Femur (tissue), 1 donor: ENCODE data around the gene OPALIN.

ENCODE experiments used
- DNase-seq: peaks from one replicate; pipeline ENCODE4 v3.0.0-alpha.2; 2017

OPALIN gene

DNA sequence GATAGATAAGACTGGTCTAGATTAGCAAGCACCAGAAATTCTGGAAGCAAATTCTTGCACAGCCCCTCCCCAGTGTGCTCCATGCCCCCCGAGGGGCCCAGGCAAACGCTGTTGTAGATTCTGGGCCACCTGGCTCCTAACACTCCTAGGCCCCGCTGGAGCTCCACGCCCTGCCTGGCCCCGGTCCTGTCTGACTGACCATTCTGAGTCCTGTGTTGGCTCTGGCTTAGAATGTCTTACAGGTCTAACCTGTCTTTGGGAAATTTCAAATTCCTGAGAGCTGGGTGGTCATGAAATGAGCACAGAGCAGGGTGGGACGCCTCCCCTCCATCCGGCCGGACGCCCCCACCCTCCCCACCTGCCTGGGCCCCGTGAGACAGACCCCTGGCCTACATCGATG lies 12.6 kb upstream of the OPALIN start:
- no peak for DNase-seq

DNA sequence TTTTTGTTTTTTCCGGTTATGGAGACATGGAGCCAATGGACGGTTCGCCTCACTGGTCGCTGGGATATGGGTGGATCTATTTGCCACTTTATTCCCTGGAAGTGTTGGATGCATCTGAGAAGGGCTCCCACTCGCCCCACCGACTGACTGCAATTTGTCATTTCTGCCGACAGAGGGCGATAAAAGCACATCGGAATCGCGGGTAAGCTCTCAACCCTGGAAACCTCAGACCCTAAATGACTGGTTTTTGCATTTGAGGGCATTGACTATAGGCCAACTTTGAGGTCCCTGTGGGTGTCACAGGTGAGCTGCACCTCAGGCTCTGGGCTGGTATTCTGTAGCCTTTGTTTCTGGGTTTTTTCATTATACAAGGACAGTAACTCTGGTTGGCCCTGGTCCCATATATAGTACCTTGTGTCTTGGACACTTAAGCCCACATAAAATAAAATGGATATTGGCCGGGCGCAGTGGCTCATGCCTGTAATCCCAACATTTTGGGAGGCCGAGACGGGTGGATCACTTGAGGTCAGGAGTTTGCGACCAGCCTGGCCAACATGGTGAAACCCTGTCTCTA lies 11.9 kb upstream of the OPALIN start:
- peak; percentile 46 for DNase-seq

DNA sequence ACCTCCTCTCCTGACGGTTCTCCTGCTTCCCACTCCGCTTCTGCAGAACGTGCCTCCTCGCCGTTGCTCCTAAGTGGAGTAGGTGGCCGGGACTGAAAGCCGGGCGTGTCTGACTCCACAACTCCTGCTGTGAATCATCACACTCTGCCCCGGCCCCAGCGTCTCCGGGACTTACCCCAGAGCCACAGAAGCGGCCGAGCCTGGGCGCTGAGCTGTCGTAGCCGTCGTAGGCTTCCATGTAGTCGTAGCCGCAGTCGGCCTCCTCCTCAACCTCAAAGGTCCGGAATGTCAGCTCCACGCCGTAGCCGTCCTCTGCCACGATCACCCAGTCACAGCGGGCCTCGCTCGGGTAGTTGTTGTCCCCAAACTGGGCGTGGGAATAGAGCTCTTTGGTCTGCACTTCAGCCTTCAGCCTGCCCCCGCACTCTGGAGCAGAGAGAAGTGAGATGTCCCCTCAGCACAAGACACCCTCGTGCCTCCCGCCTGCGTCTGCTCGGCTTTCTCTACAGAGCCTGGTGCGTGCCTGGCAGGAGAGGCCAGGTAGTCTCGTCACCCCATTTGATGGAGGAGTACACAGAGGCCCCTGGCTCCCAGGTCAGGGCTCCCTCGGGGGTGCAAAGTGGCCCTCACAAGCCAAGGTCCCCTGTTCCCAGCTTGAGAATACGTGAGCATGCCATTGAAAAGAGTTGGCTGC lies 11.2 kb upstream of the OPALIN start:
- peak; percentile 3 for DNase-seq

DNA sequence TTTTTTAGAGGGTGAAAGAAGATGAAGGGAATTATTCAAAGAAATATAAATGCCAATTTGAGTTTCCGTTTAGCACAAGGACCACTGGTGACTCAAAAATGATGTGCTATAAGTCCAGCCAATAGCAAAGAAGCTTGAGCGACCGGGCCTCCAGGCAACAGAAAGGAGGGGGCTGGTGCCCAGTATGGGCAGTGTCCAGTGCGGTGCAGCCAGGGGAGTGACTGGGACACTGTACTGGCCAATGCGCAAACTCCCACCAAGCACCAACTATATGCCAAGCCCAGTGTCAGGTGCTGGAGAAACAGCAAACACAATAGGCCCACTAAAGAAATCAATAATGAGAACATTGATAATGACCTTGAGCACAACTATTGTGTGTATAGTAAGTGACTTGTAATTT lies 10.2 kb upstream of the OPALIN start:
- DNase-seq, result peak; percentile 1

- DNase-seq, result no peak
Observed at GRCh38 chr10:96367470-96367869, 8.7 kb upstream of the OPALIN start.

- DNase-seq, result no peak
Observed at GRCh38 chr10:96366508-96366907, 7.7 kb upstream of the OPALIN start.

DNA sequence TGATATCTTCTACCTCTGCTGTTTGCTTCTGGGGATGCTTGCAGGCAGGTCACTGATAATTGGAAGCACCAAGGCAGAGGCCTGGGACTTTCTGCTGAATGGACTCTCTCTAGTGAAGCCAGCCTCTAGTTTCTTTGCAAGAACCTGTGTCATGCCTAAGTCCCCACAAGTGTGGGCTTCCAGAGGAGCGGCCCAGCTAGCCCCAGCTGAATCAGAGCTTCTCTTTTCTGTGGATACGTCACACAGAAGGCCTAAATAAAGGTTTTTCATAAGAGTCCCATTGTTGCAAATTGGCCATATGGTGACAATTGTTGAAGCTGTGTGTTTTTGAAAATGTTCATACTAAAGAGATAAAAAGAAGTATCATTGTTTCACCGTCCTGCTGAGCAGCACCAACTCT lies 6.8 kb upstream of the OPALIN start:
- DNase-seq, result peak; percentile 4

- no peak for DNase-seq
Observed at GRCh38 chr10:96360766-96361165, 2.0 kb upstream of the OPALIN start.

DNA sequence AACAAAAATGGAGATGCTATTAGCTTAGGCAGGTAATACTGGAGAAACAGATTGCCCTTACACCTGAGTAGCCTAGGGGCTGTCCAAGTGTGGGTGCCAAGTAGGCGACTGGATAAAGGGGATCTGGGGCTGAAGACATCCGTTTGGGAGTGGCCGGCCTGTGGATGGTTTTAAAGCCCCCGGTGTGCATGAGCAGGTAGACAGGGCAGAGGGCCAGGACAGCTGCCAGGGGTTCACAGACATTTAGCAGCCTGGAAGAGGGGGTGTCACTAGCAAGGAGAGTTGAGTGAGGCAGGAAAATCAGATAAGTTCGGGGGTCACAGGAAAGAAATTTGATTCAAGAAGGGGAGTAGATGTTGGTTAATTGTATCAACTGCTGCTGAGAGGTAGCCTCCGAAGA lies 1.5 kb upstream of the OPALIN start:
- DNase-seq, result no peak

DNA sequence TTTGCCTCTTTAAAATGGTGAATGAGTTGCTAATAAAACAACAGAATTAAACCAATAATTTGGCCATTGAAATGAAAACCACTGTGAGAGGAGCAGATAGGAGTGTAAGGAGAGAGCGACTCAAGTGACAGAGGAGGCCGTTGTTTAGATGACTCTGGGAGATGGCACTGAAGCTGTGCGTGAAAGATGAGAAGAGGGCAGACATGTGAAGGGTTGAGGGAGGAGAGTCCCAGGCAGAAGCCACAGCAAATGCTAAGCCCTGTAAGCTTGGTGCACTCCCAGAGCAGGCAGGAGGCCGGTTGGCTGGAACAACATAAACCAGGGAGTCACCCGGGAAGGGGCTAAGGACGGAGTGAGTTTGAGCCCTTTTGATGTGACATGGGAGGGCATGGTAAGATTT lies 814 bp upstream of the OPALIN start:
- no peak for DNase-seq

DNA sequence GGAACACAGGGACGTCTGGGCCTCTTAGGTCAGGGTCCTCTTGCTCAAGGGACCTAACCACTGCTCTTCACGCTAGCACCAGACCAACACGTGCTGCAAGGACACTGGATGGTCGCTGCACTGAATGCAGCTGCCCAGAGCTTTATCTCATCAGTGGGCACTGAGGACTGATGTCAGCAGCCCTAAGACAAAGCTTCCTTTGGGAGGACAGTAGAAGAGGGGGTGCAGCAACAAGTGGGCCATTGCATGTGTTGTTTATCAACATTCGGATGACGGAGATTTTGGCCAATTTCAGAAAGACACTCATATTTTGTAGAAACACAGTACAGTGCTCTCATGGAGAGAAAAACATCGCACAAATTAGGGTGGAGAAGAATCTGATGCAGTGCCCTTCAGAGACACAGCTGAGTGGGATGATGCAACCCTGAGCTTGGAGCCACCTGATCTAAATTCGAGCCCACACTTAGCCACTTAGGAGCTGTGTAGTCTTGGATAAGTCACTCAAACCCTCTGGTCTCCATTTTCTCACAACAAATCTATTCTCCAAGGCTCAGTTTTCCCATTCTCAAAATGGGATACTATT lies 1.7 kb downstream of the OPALIN start:
- DNase-seq, result no peak

- no peak for DNase-seq
Observed at GRCh38 chr10:96352582-96352981, 6.2 kb downstream of the OPALIN start.

GRCh38 chr10:96352027-96352426 lies 6.8 kb downstream of the OPALIN start:
- no peak for DNase-seq

- no peak for DNase-seq
Observed at GRCh38 chr10:96346295-96346694, 12.5 kb downstream of the OPALIN start.

DNA sequence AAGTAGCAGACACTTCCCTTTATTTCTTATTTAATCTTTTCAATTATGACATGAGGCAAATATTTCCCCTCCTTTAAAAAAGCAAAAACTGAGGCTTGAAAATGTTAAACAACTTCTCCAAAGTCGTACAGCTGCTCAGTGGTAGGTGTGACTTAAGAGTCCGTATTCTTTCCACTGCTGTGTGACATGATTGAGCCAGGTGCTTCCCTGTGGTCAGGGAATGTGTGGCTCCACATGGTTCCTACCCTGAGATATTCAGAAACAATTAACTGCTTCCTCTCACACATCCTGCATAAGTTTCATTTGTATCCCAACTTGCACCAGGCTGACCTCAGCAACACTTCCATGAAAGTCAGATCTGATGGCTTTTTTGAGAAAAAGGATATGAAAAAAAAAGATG lies 13.6 kb downstream of the OPALIN start:
- DNase-seq, result no peak

DNA sequence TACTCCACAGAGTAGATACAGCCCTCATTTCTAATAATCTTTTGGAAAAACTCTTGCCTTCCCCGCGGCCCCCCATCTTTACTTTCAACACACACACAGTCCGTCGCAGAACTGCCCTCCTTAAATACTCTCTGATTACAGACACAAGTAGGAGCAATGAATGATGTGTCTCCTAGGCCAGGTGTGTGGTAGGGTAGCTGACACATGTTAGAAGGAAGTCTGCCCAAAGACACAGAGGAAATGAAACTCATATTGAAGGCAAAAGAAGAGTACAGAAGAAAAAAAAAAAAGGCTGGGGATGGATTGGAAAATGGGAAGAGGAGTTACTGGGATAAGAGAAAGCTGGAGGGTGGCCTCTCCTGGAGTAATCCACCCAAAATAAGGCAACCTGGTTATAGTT lies 14.6 kb downstream of the OPALIN start:
- no peak for DNase-seq

GRCh38 chr10:96342402-96342801 lies 16.4 kb downstream of the OPALIN start:
- no peak for DNase-seq

GRCh38 chr10:96341219-96342182 lies 17.3 kb downstream of the OPALIN start:
- DNase-seq, result no peak

DNA sequence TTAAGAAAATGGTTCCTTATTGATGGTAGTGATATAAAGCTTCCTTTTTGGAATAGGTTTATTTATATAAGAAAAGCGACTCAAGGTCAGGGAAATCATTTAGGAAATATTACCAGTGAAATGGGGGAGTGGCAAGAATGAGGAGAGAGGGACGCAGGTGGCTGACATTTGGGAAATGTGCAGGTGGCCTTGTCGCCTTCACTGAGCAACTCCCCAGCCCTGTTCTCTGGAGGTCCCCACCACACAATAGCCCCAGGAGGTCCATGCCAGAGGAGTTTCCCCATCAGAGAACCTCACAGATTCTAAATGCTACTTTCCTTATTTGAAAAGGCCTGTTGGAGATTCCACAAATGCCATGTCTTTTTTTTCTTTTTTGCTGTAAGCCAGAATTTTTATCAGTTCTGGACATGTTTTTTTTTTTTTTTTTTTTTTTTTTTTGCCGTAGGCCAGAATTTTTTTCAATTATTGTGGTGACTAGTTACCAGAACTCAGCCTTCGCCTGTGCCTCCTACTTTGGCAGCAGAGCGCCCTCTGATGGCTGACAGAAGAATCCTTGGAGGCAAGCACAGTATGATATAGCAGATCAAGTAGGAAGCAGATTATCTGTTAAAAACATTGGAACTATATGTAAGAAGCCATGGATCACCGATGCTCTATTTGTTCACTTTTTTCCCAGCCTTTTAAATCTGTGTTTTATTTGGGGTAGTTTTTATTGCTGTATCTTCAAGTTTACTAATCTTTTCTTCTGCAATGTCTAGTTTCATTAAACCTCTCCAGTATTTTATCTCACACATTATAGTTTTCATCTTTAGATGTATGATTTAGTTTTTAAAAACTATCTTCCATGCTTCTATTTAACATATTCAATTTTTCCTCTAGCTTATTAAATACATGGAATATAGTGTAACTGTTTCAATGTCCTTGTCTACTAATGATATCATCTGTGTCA lies 18.6 kb downstream of the OPALIN start:
- DNase-seq, result peak; percentile 54

DNA sequence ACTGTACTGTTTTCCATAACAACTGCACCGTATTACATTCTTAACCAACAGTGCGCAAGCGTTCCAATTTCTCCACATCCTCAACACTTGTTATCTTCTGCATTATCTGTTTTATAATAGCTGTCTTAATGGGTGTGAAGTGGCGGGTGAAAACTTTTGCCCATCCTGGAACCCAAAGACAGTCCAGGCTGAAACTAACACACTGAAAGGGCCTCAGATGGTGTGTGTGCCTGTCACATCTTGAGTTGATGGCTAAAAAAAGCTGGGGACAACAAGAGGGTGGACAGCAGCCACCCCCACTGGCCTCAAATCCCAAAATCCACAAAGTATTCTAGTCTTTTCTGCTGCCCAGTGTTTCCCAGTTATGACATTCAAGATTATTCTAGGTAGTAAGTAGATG lies 19.4 kb downstream of the OPALIN start:
- DNase-seq, result no peak

DNA sequence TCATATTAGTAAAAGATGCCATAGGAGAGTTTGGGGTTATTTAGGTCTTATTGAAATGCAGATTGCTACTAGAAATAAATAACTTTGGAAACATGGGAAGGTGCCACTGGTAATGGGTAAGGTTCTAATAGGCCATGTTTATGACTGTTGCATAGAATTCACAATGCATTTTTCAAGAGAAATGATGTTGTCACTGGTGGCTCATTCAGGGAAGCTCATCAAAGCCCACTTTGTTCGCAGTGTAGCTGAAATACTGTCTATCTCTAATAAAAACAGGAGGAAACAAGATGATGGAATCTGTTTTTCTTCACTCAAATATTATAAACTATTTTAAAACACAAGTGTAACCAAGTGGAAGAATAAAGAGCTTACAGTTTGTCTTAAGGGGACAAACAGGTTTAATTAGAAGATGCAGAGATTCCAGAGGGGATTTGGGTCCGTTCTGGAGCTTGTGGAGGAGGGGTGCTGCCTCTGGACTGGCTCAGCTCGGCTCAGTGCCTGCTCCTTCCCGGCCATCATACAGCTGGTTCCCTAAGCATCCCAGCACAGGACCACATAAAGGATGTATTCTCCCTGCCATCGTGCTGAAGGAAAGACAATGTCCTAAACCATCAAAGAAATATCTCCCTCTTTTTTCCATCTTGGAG lies 20.4 kb downstream of the OPALIN start:
- no peak for DNase-seq

DNA sequence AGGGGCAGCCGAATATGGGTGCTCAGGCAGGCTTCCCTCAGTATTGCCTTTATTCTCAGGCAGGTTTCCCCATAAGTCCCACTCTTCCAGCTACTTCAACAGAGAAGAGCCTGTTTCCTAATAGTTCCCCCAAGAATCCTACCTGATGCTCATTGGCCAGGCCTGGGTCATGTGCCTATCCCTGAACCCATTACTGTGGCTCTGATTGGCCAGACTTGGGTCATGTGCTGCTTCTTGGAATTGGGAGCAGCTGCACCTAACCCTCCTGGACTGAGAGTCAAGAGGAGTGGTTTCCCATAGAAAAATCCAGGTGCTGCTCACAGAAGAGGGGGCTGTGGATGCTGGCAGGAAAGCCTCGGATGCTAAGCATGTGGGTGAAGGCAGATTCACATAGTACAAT lies 21.7 kb downstream of the OPALIN start:
- DNase-seq, result no peak
